RWPE1 (cell line): ENCODE data around the gene TBC1D22A.
A peak's percentile ranks its signal among the peaks of the same experiment; 100 is the strongest.

Experiments
- CTCF ChIA-PET: fragments of 350-600 bp; sonication (Branson Sonifier 250); formaldehyde crosslinking; extraction: SDS; loops from one replicate; lab custom pipeline; 2021; lab: Yijun Ruan, JAX
- POLR2A ChIA-PET: fragments of 400-600 bp; formaldehyde crosslinking; extraction: SDS; loops from one replicate; lab custom pipeline; 2020; ENCODE audit warnings: antibody characterized with exemption; ENCODE audit not compliant: low non-redundant PET; lab: Yijun Ruan, JAX
- DNase-seq: peaks from one replicate; pipeline ENCODE4 v3.0.0; 2012; ENCODE audit warnings: low spot score
- H3K27ac ChIP-seq: fragments of 450-650 bp; 2 replicates; pipeline ENCODE4 v1.5.1; 2017
- TF ChIP-seq, protein P1 (sequence below): fragments of 450-650 bp; conservative IDR thresholded peaks from 2 replicates; pipeline ENCODE4 v1.5.1; 2017; ENCODE audit warnings: low read depth, mild to moderate bottlenecking

Gene TBC1D22A

GRCh38 chr22:47023871-47024270 is 261.4 kb downstream of the TBC1D22A start:
- ChIA-PET CTCF (no interaction called here), POLR2A (no interaction called here)
- no peak overlapping the region for H3K27ac ChIP-seq
- TF ChIP-seq, protein P1, sequence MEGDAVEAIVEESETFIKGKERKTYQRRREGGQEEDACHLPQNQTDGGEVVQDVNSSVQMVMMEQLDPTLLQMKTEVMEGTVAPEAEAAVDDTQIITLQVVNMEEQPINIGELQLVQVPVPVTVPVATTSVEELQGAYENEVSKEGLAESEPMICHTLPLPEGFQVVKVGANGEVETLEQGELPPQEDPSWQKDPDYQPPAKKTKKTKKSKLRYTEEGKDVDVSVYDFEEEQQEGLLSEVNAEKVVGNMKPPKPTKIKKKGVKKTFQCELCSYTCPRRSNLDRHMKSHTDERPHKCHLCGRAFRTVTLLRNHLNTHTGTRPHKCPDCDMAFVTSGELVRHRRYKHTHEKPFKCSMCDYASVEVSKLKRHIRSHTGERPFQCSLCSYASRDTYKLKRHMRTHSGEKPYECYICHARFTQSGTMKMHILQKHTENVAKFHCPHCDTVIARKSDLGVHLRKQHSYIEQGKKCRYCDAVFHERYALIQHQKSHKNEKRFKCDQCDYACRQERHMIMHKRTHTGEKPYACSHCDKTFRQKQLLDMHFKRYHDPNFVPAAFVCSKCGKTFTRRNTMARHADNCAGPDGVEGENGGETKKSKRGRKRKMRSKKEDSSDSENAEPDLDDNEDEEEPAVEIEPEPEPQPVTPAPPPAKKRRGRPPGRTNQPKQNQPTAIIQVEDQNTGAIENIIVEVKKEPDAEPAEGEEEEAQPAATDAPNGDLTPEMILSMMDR = no peak
- no peak for DNase-seq

GRCh38 chr22:47027766-47028165 is 265.3 kb downstream of the TBC1D22A start:
- DNase-seq = no peak
- CTCF ChIA-PET = interaction anchor here (0.7 kb wide), 1 partner anchor 10 kb away, joined by 4 read pairs; no protein-coding TSS in a partner anchor

DNA sequence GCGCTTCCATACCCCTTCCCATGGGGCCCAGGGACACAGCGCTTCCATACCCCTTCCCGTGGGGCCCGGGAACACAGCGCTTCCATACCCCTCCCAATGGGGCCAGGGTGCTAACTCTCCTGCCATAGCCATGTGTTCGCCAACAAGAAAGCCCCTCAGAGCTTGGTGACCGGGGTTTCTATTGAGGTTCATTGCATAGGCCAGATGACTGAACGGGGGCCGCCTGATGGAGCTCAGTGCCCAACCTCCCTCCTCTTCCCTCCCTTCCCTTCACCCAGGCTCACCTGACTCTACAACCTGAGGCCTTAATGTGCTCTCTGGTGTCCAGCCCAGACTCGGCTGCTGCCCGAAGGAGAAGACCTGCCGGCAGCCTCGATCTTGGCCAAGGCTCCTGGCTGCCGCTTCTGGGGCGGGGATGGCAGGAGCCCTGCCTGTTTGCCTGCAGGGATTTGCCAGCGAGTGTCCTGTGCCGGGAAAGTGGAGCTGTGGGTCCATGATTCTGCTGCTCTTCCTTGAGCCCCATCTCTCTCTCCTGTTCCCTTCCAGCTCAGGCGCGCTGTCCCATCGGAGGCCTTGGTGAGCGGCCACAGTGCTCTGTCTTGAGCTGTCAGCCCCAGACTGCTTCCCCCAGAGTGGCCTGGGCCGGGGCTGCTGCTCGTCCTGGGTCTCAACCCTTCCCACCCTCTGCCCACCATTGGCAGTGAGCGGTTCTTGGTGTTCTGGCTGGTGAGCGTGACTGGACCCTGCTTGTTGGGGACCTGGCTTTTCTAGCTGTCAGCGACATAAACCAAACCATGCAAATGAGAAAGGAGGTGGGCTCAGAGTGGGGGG is 267.0 kb downstream of the TBC1D22A start:
- POLR2A ChIA-PET = no interaction called here
- CTCF ChIA-PET = no interaction called here
- no peak for DNase-seq
- H3K27ac ChIP-seq = no peak overlapping the region; the same call in 1 of the 2 replicates
- TF ChIP-seq, protein P1 = no peak

More at GRCh38 chr22:47027766-47028165, 265.3 kb downstream of the TBC1D22A start:
- no peak overlapping the region for H3K27ac ChIP-seq
- TF ChIP-seq, protein P1 = no peak
- POLR2A ChIA-PET = no interaction called here

DNA sequence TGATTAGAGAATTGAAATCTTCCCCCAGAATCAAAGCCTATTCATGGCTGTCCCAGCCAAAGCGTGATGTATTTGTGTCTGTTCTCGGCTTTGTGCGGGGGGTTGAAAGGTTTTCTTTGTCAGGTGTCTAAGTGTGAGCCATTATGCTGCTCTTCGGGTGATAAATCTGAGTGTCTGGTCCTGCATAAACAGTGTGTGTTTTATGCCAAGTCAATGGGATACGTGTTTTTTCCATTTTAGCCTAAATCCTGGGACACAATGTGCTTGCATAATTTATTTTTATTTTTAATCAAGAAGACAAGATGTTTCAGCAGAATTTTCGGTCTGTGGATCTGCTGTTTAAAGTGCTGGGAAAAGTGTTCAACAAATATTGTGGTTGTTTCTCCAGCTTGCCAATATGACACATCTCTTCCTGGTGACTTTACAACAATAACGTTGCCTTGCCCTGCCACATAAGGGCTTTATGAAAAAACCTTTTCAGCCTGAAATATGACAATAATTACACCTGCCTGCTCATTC is 267.8 kb downstream of the TBC1D22A start:
- CTCF ChIA-PET = no interaction called here
- H3K27ac ChIP-seq = no peak overlapping the region
- POLR2A ChIA-PET = no interaction called here
- DNase-seq = no peak
- TF ChIP-seq, protein P1 = no peak

- H3K27ac ChIP-seq = peak overlapping the region; percentile 92
- CTCF ChIA-PET = no interaction called here
- POLR2A ChIA-PET = no interaction called here
- TF ChIP-seq, protein P1 = no peak
- no peak for DNase-seq
These were observed 268.6 kb downstream of the TBC1D22A start for GRCh38 chr22:47030881-47031627.

DNA sequence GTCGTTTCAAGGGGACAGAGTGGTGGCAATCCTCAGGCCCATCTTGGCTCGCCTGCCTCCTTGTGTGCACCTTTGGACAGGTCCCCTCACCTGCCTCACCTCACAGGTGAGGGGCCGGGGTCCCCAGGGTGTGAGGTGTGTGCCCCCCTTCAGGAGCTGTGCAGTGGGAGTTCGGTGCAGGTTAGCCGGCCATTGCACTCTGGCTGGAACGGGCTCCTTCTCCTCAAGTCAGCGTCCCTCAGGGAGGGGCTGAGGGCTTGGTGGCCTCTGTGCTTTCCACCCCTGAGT is 269.1 kb downstream of the TBC1D22A start:
- DNase-seq = no peak
- TF ChIP-seq, protein P1 = no peak
- peak overlapping the region; percentile 92 for H3K27ac ChIP-seq
- POLR2A ChIA-PET = no interaction called here
- CTCF ChIA-PET = no interaction called here
